PFSK-1 (cell line): ENCODE results near the gene TMEM219.

Source experiments
- TAF1 ChIP-seq: IDR thresholded peaks from 2 replicates; pipeline ENCODE4 v1.6.1; 2012; ENCODE audit warnings: low read length, control low read depth, borderline replicate concordance; ENCODE audit not compliant: insufficient read depth
- TF ChIP-seq, protein P1 (sequence below), 2 experiments: IDR thresholded peaks; 2 replicates each; pipeline versions ENCODE4 v1.6.1 to v1.8.0; 2011 to 2012; ENCODE audit warnings: low read depth in 2 of 2, low read length in 2 of 2, control low read depth in 1 of 2, inconsistent platforms in 1 of 2, mild to moderate bottlenecking in 1 of 2, moderate library complexity in 1 of 2; ENCODE audit not compliant: insufficient read depth in 1 of 2

DNA sequence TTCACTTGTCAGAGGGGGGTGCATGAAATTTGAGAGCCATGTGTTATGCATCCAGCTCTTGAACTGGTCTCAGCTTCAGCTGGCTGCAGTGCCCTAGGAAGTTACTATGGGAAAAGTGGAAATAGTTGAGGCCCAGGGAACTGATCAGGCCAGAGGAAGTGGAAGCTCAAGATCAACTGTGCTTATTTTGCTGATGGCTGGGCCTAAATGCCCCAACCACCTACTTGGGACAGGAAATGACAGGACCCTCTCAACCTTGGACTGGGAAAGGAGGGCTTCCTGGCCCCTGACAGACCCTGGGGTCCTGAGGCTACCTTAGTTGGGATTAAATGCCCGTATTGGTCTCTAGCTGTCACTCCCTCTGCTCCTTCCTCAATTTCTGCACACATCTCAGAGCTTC, 10.6 kb downstream of the TMEM219 start:
- TF ChIP-seq TAF1, result no peak
- TF ChIP-seq, protein P1, sequence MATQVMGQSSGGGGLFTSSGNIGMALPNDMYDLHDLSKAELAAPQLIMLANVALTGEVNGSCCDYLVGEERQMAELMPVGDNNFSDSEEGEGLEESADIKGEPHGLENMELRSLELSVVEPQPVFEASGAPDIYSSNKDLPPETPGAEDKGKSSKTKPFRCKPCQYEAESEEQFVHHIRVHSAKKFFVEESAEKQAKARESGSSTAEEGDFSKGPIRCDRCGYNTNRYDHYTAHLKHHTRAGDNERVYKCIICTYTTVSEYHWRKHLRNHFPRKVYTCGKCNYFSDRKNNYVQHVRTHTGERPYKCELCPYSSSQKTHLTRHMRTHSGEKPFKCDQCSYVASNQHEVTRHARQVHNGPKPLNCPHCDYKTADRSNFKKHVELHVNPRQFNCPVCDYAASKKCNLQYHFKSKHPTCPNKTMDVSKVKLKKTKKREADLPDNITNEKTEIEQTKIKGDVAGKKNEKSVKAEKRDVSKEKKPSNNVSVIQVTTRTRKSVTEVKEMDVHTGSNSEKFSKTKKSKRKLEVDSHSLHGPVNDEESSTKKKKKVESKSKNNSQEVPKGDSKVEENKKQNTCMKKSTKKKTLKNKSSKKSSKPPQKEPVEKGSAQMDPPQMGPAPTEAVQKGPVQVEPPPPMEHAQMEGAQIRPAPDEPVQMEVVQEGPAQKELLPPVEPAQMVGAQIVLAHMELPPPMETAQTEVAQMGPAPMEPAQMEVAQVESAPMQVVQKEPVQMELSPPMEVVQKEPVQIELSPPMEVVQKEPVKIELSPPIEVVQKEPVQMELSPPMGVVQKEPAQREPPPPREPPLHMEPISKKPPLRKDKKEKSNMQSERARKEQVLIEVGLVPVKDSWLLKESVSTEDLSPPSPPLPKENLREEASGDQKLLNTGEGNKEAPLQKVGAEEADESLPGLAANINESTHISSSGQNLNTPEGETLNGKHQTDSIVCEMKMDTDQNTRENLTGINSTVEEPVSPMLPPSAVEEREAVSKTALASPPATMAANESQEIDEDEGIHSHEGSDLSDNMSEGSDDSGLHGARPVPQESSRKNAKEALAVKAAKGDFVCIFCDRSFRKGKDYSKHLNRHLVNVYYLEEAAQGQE (IDR thresholded peaks at IDR 0.05; ENCODE audit: insufficient read depth in 1 of 2, low read depth in 2 of 2, low read length in 2 of 2), result no peak
